H1 (cell line): ENCODE measurements around the gene ZNF620. TPM values are rescaled to one million over a fixed set of nuclear protein-coding genes. Genes with fewer than 3 reads are reported as not detected.

Experiments
- CBX8 ChIP-seq: fragments of 300-800, 300-1000 bp; sonication (generic); IDR thresholded peaks from 2 replicates; pipeline ENCODE4 v1.7.1; 2016; ENCODE audit warnings: low read depth, low read length, borderline replicate concordance
- polyA plus RNA-seq, 7 experiments: library from polyadenylated mRNA; depleted of rRNA in 3 of 7; stranded (reverse) in 5 of 7; unstranded in 2 of 7; fragments of >200 nt in 5 of 7; fragments of 200-250 nt in 2 of 7; gene quantifications; 1 replicate in 5 of 7; 2 replicates in 1 of 7; 4 replicates in 1 of 7; pipeline versions ENCODE4 v1.2.1 to v1.2.3, GENCODE V29; 2011 to 2013; ENCODE audit warnings: missing spikeins in 2 of 7, mixed read lengths in 2 of 7
- total RNA-seq: library from RNA; stranded (reverse); fragmentation: NEBNext Ultra II Directional; extraction: Animal tissue kit (Norgen Biotek cat#: 25700); gene quantifications from 2 replicates; pipeline ENCODE4 v1.2.1, GENCODE V29; 2021

The ZNF620 gene
- total and polyA plus RNA-seq, 2 of the 8 experiments (the other 6 are each of a cell fraction or from before 2014, with no cell fraction given), result 5.1 to 20.2 TPM

- TF ChIP-seq CBX8, result no peak
- TF ChIP-seq, all 59 proteins: peak for 7
Observed at GRCh38 chr3:40476478-40477470, 29.1 kb upstream of the ZNF620 start, which contains the start of gene ZNF619 (continued).
